GM12878 (cell line): ENCODE results near the gene SLC38A8. TPM values are rescaled to one million over a fixed set of nuclear protein-coding genes. Genes with fewer than 3 reads are reported as not detected.

Source experiments
- ATAC-seq: fragments of 200-7000 bp; cut with Tn5 transposase; 3 replicates; pipeline ENCODE4 v1.9.1; 2020; ENCODE audit warnings: mild to moderate bottlenecking, moderate library complexity
- BruUV-seq: library from RNA; stranded (reverse); fragments of 400-500 nt; replicated peaks from 2 replicates; lab custom pipeline; 2021; lab: Mats Ljungman, UMichigan
- CTCF ChIA-PET: fragments of 300-600 bp; sonication (Branson Sonifier 250); formaldehyde crosslinking; extraction: SDS; loops from one replicate; lab custom pipeline; 2021; ENCODE audit warnings: inconsistent platforms; lab: Yijun Ruan, JAX
- POLR2A ChIA-PET: fragments of 350-600 bp; formaldehyde crosslinking; extraction: SDS; loops from one replicate; lab custom pipeline; 2021; ENCODE audit warnings: inconsistent platforms; lab: Charles Lee
- RAD21 ChIA-PET: fragments of 300-600 bp; sonication (Branson Sonifier 250); formaldehyde crosslinking; loops from one replicate; lab custom pipeline; 2023; ENCODE audit warnings: antibody characterized with exemption; ENCODE audit not compliant: unreplicated experiment; lab: Charles Lee
- SMC1A ChIA-PET: fragments of 300-600 bp; sonication (Branson Sonifier 250); formaldehyde crosslinking; loops from one replicate; lab custom pipeline; 2023; ENCODE audit not compliant: unreplicated experiment, uncharacterized antibody; lab: Charles Lee
- DNase-seq: peaks from one replicate; pipeline ENCODE4 v3.0.0-alpha.2; 2011; ENCODE audit warnings: low read depth, low spot score
- FAIRE-seq: peaks from 3 replicates; lab custom pipeline; 2011; peaks lifted over from hg19 to GRCh38; lab: Jason Lieb, UNC
- H2AFZ ChIP-seq: 2 replicates; pipeline ENCODE4 v1.6.0; 2011; ENCODE audit warnings: low read depth, low read length, control low read depth; ENCODE audit not compliant: control insufficient read depth
- H3K27ac ChIP-seq: 2 replicates; pipeline ENCODE4 v1.5.1; 2011; ENCODE audit warnings: control low read depth; ENCODE audit not compliant: control insufficient read depth, insufficient read depth
- H3K27me3 ChIP-seq, 2 experiments: replicated peaks in 1 of 2; 2 replicates each; pipeline versions ENCODE4 v1.6.0 to v1.6.1; 2011; ENCODE audit warnings: low read length in 1 of 2; ENCODE audit not compliant: control insufficient read depth in 2 of 2, insufficient read depth in 2 of 2
- H3K36me3 ChIP-seq, 2 experiments: 2 replicates each; pipeline ENCODE4 v1.5.1; 2011; ENCODE audit warnings: low read length in 1 of 2; ENCODE audit not compliant: control insufficient read depth in 2 of 2, insufficient read depth in 2 of 2
- H3K4me1 ChIP-seq: 2 replicates; pipeline ENCODE4 v1.6.1; 2011; ENCODE audit warnings: mild to moderate bottlenecking, low read length, moderate library complexity, mixed read lengths; ENCODE audit not compliant: control insufficient read depth, insufficient read depth
- H3K4me2 ChIP-seq: 2 replicates; pipeline ENCODE4 v1.6.0; 2011; ENCODE audit warnings: control low read depth; ENCODE audit not compliant: control insufficient read depth, insufficient read depth
- H3K4me3 ChIP-seq: fragments of 200-600 bp; sonication (generic); 2 replicates; pipeline ENCODE4 v1.5.1; 2016
- H3K79me2 ChIP-seq: 2 replicates; pipeline ENCODE4 v1.6.0; 2011; ENCODE audit warnings: low read length; ENCODE audit not compliant: control insufficient read depth, insufficient read depth
- H3K9ac ChIP-seq: 2 replicates; pipeline ENCODE4 v1.8.0; 2011; ENCODE audit warnings: low read length, control low read depth, mixed read lengths; ENCODE audit not compliant: control insufficient read depth, insufficient read depth
- H3K9me3 ChIP-seq: replicated peaks from 3 replicates; pipeline ENCODE4 v1.5.1; 2011; ENCODE audit warnings: mild to moderate bottlenecking, low read length; ENCODE audit not compliant: control insufficient read depth, insufficient read depth
- H4K20me1 ChIP-seq: 2 replicates; pipeline ENCODE4 v1.6.0; 2011; ENCODE audit not compliant: control insufficient read depth, insufficient read depth
- ASH2L ChIP-seq: fragments of 300-600, 200-600 bp; sonication (generic); IDR thresholded peaks from 2 replicates; pipeline ENCODE4 v1.6.1; 2017; ENCODE audit warnings: low read depth, mild to moderate bottlenecking, borderline replicate concordance
- MEF2A ChIP-seq: IDR thresholded peaks from 2 replicates; pipeline ENCODE4 v1.6.1; 2011; ENCODE audit warnings: low read depth, mild to moderate bottlenecking, low read length, moderate library complexity; ENCODE audit not compliant: insufficient read depth
- MEF2B ChIP-seq: fragments of 450-650 bp; IDR thresholded peaks from 2 replicates; pipeline ENCODE4 v1.6.1; 2018; ENCODE audit warnings: mild to moderate bottlenecking, moderate library complexity; ENCODE audit not compliant: partially characterized antibody, poor library complexity, severe bottlenecking
- NR2F1 ChIP-seq: fragments of 450-650 bp; conservative IDR thresholded peaks from 2 replicates; pipeline ENCODE4 v1.6.1; 2017; ENCODE audit warnings: mild to moderate bottlenecking
- NRF1 ChIP-seq: conservative IDR thresholded peaks from 2 replicates; pipeline ENCODE4 v1.6.1; 2011; ENCODE audit warnings: mild to moderate bottlenecking, low read depth, low read length, improper control_type of control experiment
- SP1 ChIP-seq: IDR thresholded peaks from one replicate; pipeline ENCODE4 v1.6.1; 2011; ENCODE audit warnings: low read depth, low read length
- TCF7 ChIP-seq: IDR thresholded peaks from 2 replicates; pipeline ENCODE4 v1.6.1; 2014; ENCODE audit warnings: antibody characterized with exemption, borderline replicate concordance
- WGBS: methylation state at CpG from one replicate; pipeline ENCODE4 v1.1.6; 2016; ENCODE audit warnings: low lambda C conversion rate; ENCODE audit not compliant: insufficient replicate concordance, insufficient coverage; ENCODE audit errors: missing lambda C conversion rate; 5-methylcytosine and 5-hydroxymethylcytosine counted together
- in situ Hi-C: fragments of 300-500 bp; cut with MboI; formaldehyde crosslinking; loops from 9 replicates; pipeline ENCODE4 v1.14.3; 2018; ENCODE audit warnings: mixed read lengths
- intact Hi-C: fragments of 100-400 bp; cut with micrococcal nuclease; formaldehyde crosslinking; loops from one replicate; pipeline ENCODE4 v1.14.2; 2022; ENCODE audit not compliant: unreplicated experiment
- polyA plus RNA-seq, 11 experiments: library from polyadenylated mRNA; depleted of rRNA in 4 of 11; unstranded in 6 of 11; stranded (reverse) in 5 of 11; fragments of >200 nt; fragmentation: Nextera tagmentation in 4 of 11; fragmentation: Illumina TruSeq in 1 of 11; extraction: Ambion mirVana in 4 of 11; extraction: Trizol in 1 of 11; gene quantifications; 1 replicate in 1 of 11; 2 replicates in 10 of 11; pipeline versions ENCODE4 v1.2.1 to v1.2.3, GENCODE V29; 2011 to 2016; ENCODE audit warnings: inconsistent platforms in 2 of 11, missing spikeins in 2 of 11, low read depth in 1 of 11
- total RNA-seq, 4 experiments: library from RNA; depleted of rRNA in 3 of 4; stranded (reverse); fragments of >200 nt in 3 of 4; fragmentation: Illumina TruSeq in 1 of 4; extraction: Trizol in 1 of 4; gene quantifications; 2 replicates each; pipeline versions ENCODE4 v1.2.1 to v1.2.3, GENCODE V29; 2013 to 2021

The SLC38A8 gene
- total and polyA plus RNA-seq, 10 of the 15 experiments (the other 5 are each of a cell fraction or from before 2014, with no cell fraction given), result not detected

DNA sequence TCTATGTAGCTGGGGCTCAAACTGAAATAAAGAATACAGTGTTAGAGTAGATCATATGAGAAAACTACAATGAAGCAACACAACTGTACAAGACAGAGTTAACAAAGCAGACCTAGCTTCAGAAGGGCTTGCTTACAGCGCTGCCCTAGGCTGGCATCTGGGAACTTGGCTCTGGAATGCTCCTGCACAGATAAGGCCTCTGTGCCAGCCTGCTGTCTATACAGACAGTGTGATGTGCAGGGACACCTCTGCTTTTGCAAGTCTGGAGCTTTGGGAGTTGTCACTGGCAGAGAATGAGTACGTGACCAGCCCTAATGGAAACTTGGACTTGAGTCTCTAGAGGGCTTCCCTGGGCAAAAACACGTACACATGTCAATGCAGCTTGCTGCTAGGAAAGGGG is 32.1 kb upstream of the SLC38A8 start:
- no peaks in the 10 kb centered on the region for H3K27me3 ChIP-seq
- ChIA-PET RAD21 (no interaction called here), SMC1A (no interaction called here), POLR2A (interaction anchor here (0.5 kb wide), 2 partner anchors 54 to 89 kb away, joined by 3 to 4 read pairs; no protein-coding TSS in a partner anchor), CTCF (interaction anchor here (0.8 kb wide), 1 partner anchor 9 kb away, joined by 4 read pairs; no protein-coding TSS in a partner anchor)
- H3K27ac ChIP-seq, result no peak overlapping the region
- ATAC-seq, result no peak
- DNase-seq, result no peak
- H3K9me3 ChIP-seq, result no peaks in the 10 kb centered on the region
- H3K4me2 ChIP-seq, result no peak overlapping the region
- intact Hi-C loops, result no loop called here
- no peak overlapping the region for H3K9ac ChIP-seq
- H3K4me3 ChIP-seq, result no peak overlapping the region
- WGBS, result 94% methylated on average over 3 of the region's 3 CpGs
- H3K79me2 ChIP-seq, result no peaks in the 10 kb centered on the region
- H3K4me1 ChIP-seq, result no peaks in the 10 kb centered on the region
- in situ Hi-C loops, result no loop called here
- TF ChIP-seq NRF1, result no peak
- no peak for TF ChIP-seq MEF2B
- TF ChIP-seq ASH2L, result no peak
- FAIRE-seq, result no peak
- H3K36me3 ChIP-seq, result peaks cover 9 to 20% of the 10 kb centered on the region in 2 experiments
- no TSS peak for BruUV-seq
- H2AFZ ChIP-seq, result no peak overlapping the region
- H4K20me1 ChIP-seq, result no peaks in the 10 kb centered on the region

GRCh38 chr16:84072014-84072413 is 29.4 kb upstream of the SLC38A8 start:
- ChIA-PET SMC1A (no interaction called here), CTCF (no interaction called here)
- no peak for FAIRE-seq
- intact Hi-C loops, result no loop called here
- no peak for DNase-seq
- TF ChIP-seq NR2F1 (no peak), SP1 (no peak), TCF7 (no peak), MEF2A (no peak)
- TF ChIP-seq, all 136 proteins: peak for 0
- Histone ChIP-seq H3K27ac (no peak overlapping the region), H3K27me3 (no peaks in the 10 kb centered on the region), H3K4me3 (no peak overlapping the region), H3K4me2 (no peak overlapping the region), H4K20me1 (no peaks in the 10 kb centered on the region), H3K79me2 (no peaks in the 10 kb centered on the region), H3K9me3 (no peaks in the 10 kb centered on the region), H3K4me1 (no peaks in the 10 kb centered on the region), H3K36me3 (peaks cover 24 to 41% of the 10 kb centered on the region in 2 experiments), H3K9ac (no peak overlapping the region), H2AFZ (no peak overlapping the region)
- ChIA-PET RAD21 (no interaction called here), POLR2A (no interaction called here)
- in situ Hi-C loops, result no loop called here
- no TSS peak for BruUV-seq
- no peak for ATAC-seq
- 99% methylated on average over 10 of the region's 10 CpGs for WGBS
